ENCODE data around the gene NRL.

NRL gene

GRCh38 chr14:24114532-24115421, at the start of gene NRL, which contains the start of gene DCAF11:
TSS of gene NRL (minus strand) at chr14:24114949. CDS start at chr14:24082848, 32,101 bp downstream.
TSS of gene DCAF11 (plus strand) at chr14:24114777. CDS start at chr14:24115595, 818 bp downstream.
- DNase-seq (ENCODE audit: low read depth in 4 of 4, low spot score in 1 of 4), result peak; percentile 94 to 98 (median 95)

- DNase-seq (ENCODE audit: low read depth in 4 of 4, low spot score in 1 of 4), result no peak
Observed at GRCh38 chr14:24162093-24162492, 47.3 kb upstream of the NRL start.

GRCh38 chr14:24160850-24161804, 46.4 kb upstream of the NRL start, which contains the start of gene IRF9:
TSS of gene IRF9 (plus strand) at chr14:24161265. CDS start at chr14:24162145, 880 bp downstream.
- peak; percentile 96 to 100 (median 98) for DNase-seq (ENCODE audit: low read depth in 4 of 4, low spot score in 1 of 4)

- DNase-seq (ENCODE audit: low read depth in 4 of 4, low spot score in 1 of 4), result no peak
Observed at GRCh38 chr14:24160499-24160849, 45.7 kb upstream of the NRL start.

GRCh38 chr14:24159777-24160498, 45.2 kb upstream of the NRL start:
- DNase-seq (ENCODE audit: low read depth in 4 of 4, low spot score in 1 of 4), result no peak

GRCh38 chr14:24157331-24157730, 42.6 kb upstream of the NRL start:
- DNase-seq (ENCODE audit: low read depth in 4 of 4, low spot score in 1 of 4), result no peak

- DNase-seq (ENCODE audit: low read depth in 4 of 4, low spot score in 1 of 4), result no peak
Observed at GRCh38 chr14:24156840-24157239, 42.1 kb upstream of the NRL start.

GRCh38 chr14:24155100-24155499, 40.4 kb upstream of the NRL start:
- no peak for DNase-seq (ENCODE audit: low read depth in 4 of 4, low spot score in 1 of 4)

- DNase-seq (ENCODE audit: low read depth in 4 of 4, low spot score in 1 of 4), result no peak
Observed at GRCh38 chr14:24151404-24152080, 36.8 kb upstream of the NRL start.

- DNase-seq (ENCODE audit: low read depth in 4 of 4, low spot score in 1 of 4), result no peak
Observed at GRCh38 chr14:24150993-24151392, 36.2 kb upstream of the NRL start.

GRCh38 chr14:24150567-24150966, 35.8 kb upstream of the NRL start:
- no peak for DNase-seq (ENCODE audit: low read depth in 4 of 4, low spot score in 1 of 4)

- DNase-seq (ENCODE audit: low read depth in 4 of 4, low spot score in 1 of 4), result no peak
Observed at GRCh38 chr14:24150061-24150460, 35.3 kb upstream of the NRL start.

- DNase-seq (ENCODE audit: low read depth in 4 of 4, low spot score in 1 of 4), result no peak
Observed at GRCh38 chr14:24149302-24149969, 34.7 kb upstream of the NRL start.

- no peak for DNase-seq (ENCODE audit: low read depth in 4 of 4, low spot score in 1 of 4)
Observed at GRCh38 chr14:24147761-24148428, 33.1 kb upstream of the NRL start.

GRCh38 chr14:24146978-24147760, 32.4 kb upstream of the NRL start, which contains the start of gene RNF31:
TSS of gene RNF31 (plus strand) at chr14:24147498. CDS start at chr14:24147699, 201 bp downstream.
- DNase-seq (ENCODE audit: low read depth in 4 of 4, low spot score in 1 of 4), result peak; percentile 92 to 98 (median 95)

- DNase-seq (ENCODE audit: low read depth in 4 of 4, low spot score in 1 of 4), result peak; percentile 62 to 93 (median 78)
Observed at GRCh38 chr14:24146453-24146977, 31.8 kb upstream of the NRL start, which contains the start of gene PSME2. TSS of gene PSME2 (minus strand) at chr14:24146610. CDS start at chr14:24146581, 29 bp downstream.

GRCh38 chr14:24145690-24146452, 31.1 kb upstream of the NRL start:
- no peak for DNase-seq (ENCODE audit: low read depth in 4 of 4, low spot score in 1 of 4)
